ENCODE data around the gene TMEM185A. TPM values are rescaled to one million over a fixed set of nuclear protein-coding genes. Genes with fewer than 3 reads are reported as not detected.
"Not testable (repeated sequence)": the region's sequence is repeated elsewhere in the genome, so short reads cannot be mapped to it uniquely, and the experiment has no call there.

TMEM185A gene
- total RNA-seq, 4 donors from 2014 or later = 7.9 to 19.3 (median 15.3) TPM

GRCh38 chrX:149630681-149631233 is 835 bp downstream of the TMEM185A start:
- H3K27ac ChIP-seq = peak overlapping the region; percentile 66 to 83 (median 79)
- 3 to 40% methylated on average over 14 to 15 of the region's 16 CpGs for WGBS, 2 donors
- intact Hi-C loops (cut with DNase I) = loop anchor here (10.0 kb wide), 1 partner anchor 66 kb away; no protein-coding TSS in a partner anchor
- no peak for DNase-seq
- no peaks in the 10 kb centered on the region for H3K36me3 ChIP-seq
- H3K9me3 ChIP-seq = no peaks in the 10 kb centered on the region
- no peaks in the 10 kb centered on the region for H3K27me3 ChIP-seq
- H3K4me3 ChIP-seq = peak overlapping the region; percentile 61 to 76 (median 73)
- no peak for TF ChIP-seq POLR2A (IDR thresholded peaks at IDR 0.05)
- peaks cover 0 to 62% (median 6%) of the 10 kb centered on the region in 3 donors for H3K4me1 ChIP-seq

GRCh38 chrX:149629730-149630387 is 1.7 kb downstream of the TMEM185A start:
- H3K4me3 ChIP-seq = peak overlapping the region in 3 of 4 donors; percentile 61 to 76 (median 70)
- H3K4me1 ChIP-seq = peaks cover 0 to 66% (median 6%) of the 10 kb centered on the region in 3 donors
- H3K27ac ChIP-seq = peak overlapping the region in 2 of 4 donors; percentile 66 to 83
- WGBS, 2 donors = 42 to 65% methylated on average over 4 of the region's 5 CpGs
- H3K9me3 ChIP-seq = no peaks in the 10 kb centered on the region
- no peaks in the 10 kb centered on the region for H3K27me3 ChIP-seq
- TF ChIP-seq POLR2A (IDR thresholded peaks at IDR 0.05) (no peak), CTCF (IDR thresholded peaks at IDR 0.05) (no peak)
- no peaks in the 10 kb centered on the region for H3K36me3 ChIP-seq
- no peak for DNase-seq
- intact Hi-C loops (cut with DNase I) = loop anchor here (10.0 kb wide), 1 partner anchor 65 kb away; no protein-coding TSS in a partner anchor

GRCh38 chrX:149628768-149629167 is 2.8 kb downstream of the TMEM185A start:
- intact Hi-C loops (cut with DNase I) = no loop called here
- WGBS, 2 donors = 71 to 100% methylated on average over 2 of the region's 2 CpGs
- peak overlapping the region in 2 of 4 donors; percentile 32 to 55 for H3K27ac ChIP-seq
- TF ChIP-seq CTCF (IDR thresholded peaks at IDR 0.05) = no peak
- TF ChIP-seq POLR2A (IDR thresholded peaks at IDR 0.05) = no peak
- H3K36me3 ChIP-seq = no peaks in the 10 kb centered on the region
- H3K4me3 ChIP-seq = no peak overlapping the region
- H3K4me1 ChIP-seq = peaks cover 0 to 77% (median 6%) of the 10 kb centered on the region in 3 donors
- no peak for DNase-seq
- no peaks in the 10 kb centered on the region for H3K9me3 ChIP-seq
- no peaks in the 10 kb centered on the region for H3K27me3 ChIP-seq

- no peak for DNase-seq
- Histone ChIP-seq H3K27ac (peak overlapping the region in 2 of 4 donors; percentile 49 to 57), H3K9me3 (no peaks in the 10 kb centered on the region), H3K4me1 (peaks cover 0 to 76% (median 6%) of the 10 kb centered on the region in 3 donors), H3K4me3 (no peak overlapping the region), H3K27me3 (no peaks in the 10 kb centered on the region), H3K36me3 (no peaks in the 10 kb centered on the region)
- intact Hi-C loops (cut with DNase I) = no loop called here
- TF ChIP-seq CTCF (IDR thresholded peaks at IDR 0.05) = no peak
- TF ChIP-seq POLR2A (IDR thresholded peaks at IDR 0.05) = no peak
- WGBS, 2 donors = 60 to 72% methylated on average over 1 to 3 of the region's 3 CpGs
These were observed 3.3 kb downstream of the TMEM185A start for GRCh38 chrX:149628280-149628679.

GRCh38 chrX:149626829-149627228 is 4.8 kb downstream of the TMEM185A start:
- DNase-seq; H3K36me3 ChIP-seq; H3K4me3 ChIP-seq; H3K27ac ChIP-seq; H3K27me3 ChIP-seq; intact Hi-C loops (cut with DNase I); H3K9me3 ChIP-seq: not testable (repeated sequence)
- H3K4me1 ChIP-seq = peaks cover 0 to 65% (median 6%) of the 10 kb centered on the region in 3 donors
- WGBS, 2 donors = 80% methylated on average over 4 to 8 of the region's 8 CpGs

GRCh38 chrX:149619662-149620061 is 11.9 kb downstream of the TMEM185A start:
- DNase-seq; intact Hi-C loops (cut with DNase I): not testable (repeated sequence)

More at GRCh38 chrX:149619662-149620061, 11.9 kb downstream of the TMEM185A start:
- not testable (repeated sequence) for H3K27ac ChIP-seq, H3K4me1 ChIP-seq, H3K4me3 ChIP-seq, H3K27me3 ChIP-seq, H3K9me3 ChIP-seq, H3K36me3 ChIP-seq
- WGBS, 2 donors = 60% methylated on average over 1 of the region's 1 CpG; no CpG with 5 or more reads in 1 of the 2 donors

Data from esophagus squamous epithelium (tissue), 5 donors.